ENCODE results near the gene CCM2L. TPM values are rescaled to one million over a fixed set of nuclear protein-coding genes. Genes with fewer than 3 reads are reported as not detected.
A peak's percentile ranks its signal among the peaks of the same experiment; 100 is the strongest.

The CCM2L gene
- polyA plus RNA-seq, 3 donors = not detected

DNA sequence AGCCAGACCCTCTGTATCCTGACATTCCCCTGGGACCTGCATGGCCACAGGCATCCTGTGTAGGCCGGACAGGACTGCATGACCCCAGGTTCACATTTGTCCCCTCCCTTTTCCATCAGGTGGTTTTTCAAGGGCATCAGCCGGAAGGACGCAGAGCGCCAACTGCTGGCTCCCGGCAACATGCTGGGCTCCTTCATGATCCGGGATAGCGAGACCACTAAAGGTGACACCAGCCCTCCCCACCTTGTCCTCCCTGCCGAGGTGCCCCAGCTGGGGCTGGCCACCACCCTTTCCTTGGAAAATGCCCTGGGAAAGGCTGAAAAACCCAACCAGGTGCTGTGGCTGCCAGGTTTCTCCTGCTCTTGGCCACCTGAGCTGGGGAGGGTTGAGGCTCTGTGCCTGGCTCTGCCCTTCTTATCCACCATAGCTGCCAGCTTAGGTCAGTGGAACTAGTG is 69.4 kb downstream of the CCM2L start:
- Histone ChIP-seq H4K20me1 (ENCODE audit: insufficient read depth, low read length) (peaks cover 93% of the 10 kb centered on the region), H3K4me2 (replicated peaks; ENCODE audit: extremely low read depth, low read length, poor library complexity, severe bottlenecking) (no peak overlapping the region), H2AFZ (ENCODE audit: insufficient read depth, low read depth, low read length, poor library complexity, severe bottlenecking) (no peak overlapping the region), H3K4me1 (ENCODE audit: control insufficient read depth in 1 of 2, insufficient read depth in 2 of 2, low read length in 2 of 2) (peaks cover 48 to 62% of the 10 kb centered on the region in 2 donors), H3K36me3 (replicated peaks in 1 of 2; ENCODE audit: control insufficient read depth in 1 of 2, insufficient read depth in 2 of 2, low read length in 2 of 2) (peaks cover 91 to 100% of the 10 kb centered on the region in 2 donors), H3K9ac (ENCODE audit: insufficient read depth, low read length, poor library complexity, severe bottlenecking) (no peak overlapping the region), H3K27ac (ENCODE audit: low read depth in 1 of 2, low read length in 2 of 2) (peak overlapping the region; percentile 33 to 72), H3K79me2 (ENCODE audit: insufficient read depth, low read length) (peaks cover 31% of the 10 kb centered on the region), H3K4me3 (replicated peaks in 1 of 3; ENCODE audit: low read depth in 2 of 3, low read length in 3 of 3) (no peak overlapping the region), H3K9me3 (replicated peaks in 1 of 2; ENCODE audit: control insufficient read depth in 1 of 2, insufficient read depth in 1 of 2, low read length in 2 of 2) (no peaks in the 10 kb centered on the region), H3K27me3 (ENCODE audit: control insufficient read depth in 2 of 2, insufficient read depth in 2 of 2, low read length in 2 of 2) (no peaks in the 10 kb centered on the region)
- Mint-ChIP-seq H3K27ac (peak overlapping the region in 6 of 7 donors; percentile 0 to 90 (median 74)), H3K9me3 (no peaks in the 10 kb centered on the region), H3K27me3 (ENCODE audit: low read depth in 3 of 3) (peaks cover 0 to 2% (median 0%) of the 10 kb centered on the region in 3 donors), H3K4me1 (peaks cover 56% of the 10 kb centered on the region), H3K4me3 (no peak overlapping the region), H3K36me3 (peaks cover 94 to 100% of the 10 kb centered on the region in 2 donors)
- TF ChIP-seq, protein P1, sequence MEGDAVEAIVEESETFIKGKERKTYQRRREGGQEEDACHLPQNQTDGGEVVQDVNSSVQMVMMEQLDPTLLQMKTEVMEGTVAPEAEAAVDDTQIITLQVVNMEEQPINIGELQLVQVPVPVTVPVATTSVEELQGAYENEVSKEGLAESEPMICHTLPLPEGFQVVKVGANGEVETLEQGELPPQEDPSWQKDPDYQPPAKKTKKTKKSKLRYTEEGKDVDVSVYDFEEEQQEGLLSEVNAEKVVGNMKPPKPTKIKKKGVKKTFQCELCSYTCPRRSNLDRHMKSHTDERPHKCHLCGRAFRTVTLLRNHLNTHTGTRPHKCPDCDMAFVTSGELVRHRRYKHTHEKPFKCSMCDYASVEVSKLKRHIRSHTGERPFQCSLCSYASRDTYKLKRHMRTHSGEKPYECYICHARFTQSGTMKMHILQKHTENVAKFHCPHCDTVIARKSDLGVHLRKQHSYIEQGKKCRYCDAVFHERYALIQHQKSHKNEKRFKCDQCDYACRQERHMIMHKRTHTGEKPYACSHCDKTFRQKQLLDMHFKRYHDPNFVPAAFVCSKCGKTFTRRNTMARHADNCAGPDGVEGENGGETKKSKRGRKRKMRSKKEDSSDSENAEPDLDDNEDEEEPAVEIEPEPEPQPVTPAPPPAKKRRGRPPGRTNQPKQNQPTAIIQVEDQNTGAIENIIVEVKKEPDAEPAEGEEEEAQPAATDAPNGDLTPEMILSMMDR (IDR thresholded peaks at IDR 0.05) = no peak
- 94% methylated on average over 8 of the region's 8 CpGs for WGBS (ENCODE audit: insufficient coverage)
- no peak for DNase-seq
- intact Hi-C loops (cut with micrococcal nuclease) = loop anchor here in 1 of 2 donors (5.0 kb wide), 1 partner anchor 52 kb away; no protein-coding TSS in a partner anchor

DNA sequence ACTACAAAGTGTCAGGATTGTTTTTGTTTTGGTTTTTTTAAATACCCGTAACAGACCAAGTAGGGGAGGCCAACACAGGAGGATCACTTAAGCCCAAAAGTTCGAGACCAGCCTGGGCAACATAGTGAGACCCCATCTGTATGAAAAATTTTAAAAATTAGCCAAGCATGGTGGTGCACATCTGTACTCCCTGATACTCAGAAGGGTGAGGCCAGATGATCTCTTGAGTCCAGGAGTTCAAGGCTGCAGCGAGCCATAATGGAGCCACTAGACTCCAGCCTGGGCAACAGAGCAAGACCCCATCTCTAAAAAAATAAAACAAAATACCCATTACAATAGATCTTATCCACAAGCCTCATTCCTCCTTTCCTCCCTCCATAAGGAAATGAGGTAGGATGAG is 70.5 kb downstream of the CCM2L start:
- H3K4me3 Mint-ChIP-seq = no peak overlapping the region
- Histone ChIP-seq H3K79me2 (ENCODE audit: insufficient read depth, low read length) (peaks cover 23% of the 10 kb centered on the region), H3K9ac (ENCODE audit: insufficient read depth, low read length, poor library complexity, severe bottlenecking) (no peak overlapping the region), H3K36me3 (replicated peaks in 1 of 2; ENCODE audit: control insufficient read depth in 1 of 2, insufficient read depth in 2 of 2, low read length in 2 of 2) (peaks cover 91 to 100% of the 10 kb centered on the region in 2 donors), H3K4me1 (ENCODE audit: control insufficient read depth in 1 of 2, insufficient read depth in 2 of 2, low read length in 2 of 2) (peaks cover 43 to 56% of the 10 kb centered on the region in 2 donors), H3K27me3 (ENCODE audit: control insufficient read depth in 2 of 2, insufficient read depth in 2 of 2, low read length in 2 of 2) (no peaks in the 10 kb centered on the region), H3K4me3 (replicated peaks in 1 of 3; ENCODE audit: low read depth in 2 of 3, low read length in 3 of 3) (no peak overlapping the region), H3K4me2 (replicated peaks; ENCODE audit: extremely low read depth, low read length, poor library complexity, severe bottlenecking) (no peak overlapping the region), H2AFZ (ENCODE audit: insufficient read depth, low read depth, low read length, poor library complexity, severe bottlenecking) (no peak overlapping the region), H3K9me3 (replicated peaks in 1 of 2; ENCODE audit: control insufficient read depth in 1 of 2, insufficient read depth in 1 of 2, low read length in 2 of 2) (no peaks in the 10 kb centered on the region), H3K27ac (ENCODE audit: low read depth in 1 of 2, low read length in 2 of 2) (peak overlapping the region in 1 of 2 donors; percentile 72), H4K20me1 (ENCODE audit: insufficient read depth, low read length) (peaks cover 93% of the 10 kb centered on the region)
- intact Hi-C loops (cut with micrococcal nuclease) = loop anchor here in 1 of 2 donors (5.0 kb wide), 1 partner anchor 53 kb away; no protein-coding TSS in a partner anchor
- H3K4me1 Mint-ChIP-seq = peaks cover 56% of the 10 kb centered on the region
- TF ChIP-seq, protein P1 (IDR thresholded peaks at IDR 0.05) = no peak
- H3K27ac Mint-ChIP-seq = peak overlapping the region; percentile 33 to 82 (median 56)
- WGBS (ENCODE audit: insufficient coverage) = no CpG with 5 or more reads among the region's 3 CpGs
- peaks cover 94 to 100% of the 10 kb centered on the region in 2 donors for H3K36me3 Mint-ChIP-seq
- no peak for DNase-seq
- no peaks in the 10 kb centered on the region for H3K9me3 Mint-ChIP-seq
- no peaks in the 10 kb centered on the region for H3K27me3 Mint-ChIP-seq (ENCODE audit: low read depth in 3 of 3)

Small RNAs within 50 kb of the gene (small RNA-seq; reads per million reads assigned to genes)
- gene RNA5SP481 (ENCODE audit: insufficient read length, low read depth) = not detected
- gene RNA5SP482 (ENCODE audit: insufficient read length, low read depth) = not detected

Other genes with a start within 250 kb of the CCM2L start
- not detected for gene MYLK2, start 191.1 kb upstream of the CCM2L start, polyA plus RNA-seq
- not detected for gene FOXS1, start 164.8 kb upstream of the CCM2L start, polyA plus RNA-seq
- not detected for gene DUSP15, start 139.9 kb upstream of the CCM2L start, polyA plus RNA-seq
- gene TTLL9, start 139.8 kb upstream of the CCM2L start, polyA plus RNA-seq = under 1 TPM in 1 of 3 donors, not detected in 2; 0.21 TPM
- 1 to 10 TPM; 3.5 to 4.4 (median 3.7) TPM for gene PDRG1, start 58.4 kb upstream of the CCM2L start, polyA plus RNA-seq
- gene XKR7, start 42.3 kb upstream of the CCM2L start, polyA plus RNA-seq = under 1 TPM in 2 of 3 donors, not detected in 1; 0.02 to 0.43 TPM
- 100 to 1,000 TPM; 430 to 688 (median 526) TPM for gene HCK, start 41.8 kb downstream of the CCM2L start, polyA plus RNA-seq
- gene TM9SF4, start 99.3 kb downstream of the CCM2L start, polyA plus RNA-seq = 10 to 100 TPM; 49.7 to 78.5 (median 78.3) TPM
- 10 to 100 TPM in 2 of 3 donors, 1 to 10 TPM in 1; 6.2 to 31.7 (median 14.7) TPM for gene PLAGL2, start 197.3 kb downstream of the CCM2L start, polyA plus RNA-seq
- 10 to 100 TPM; 10.9 to 22.8 (median 11.8) TPM for gene POFUT1, start 197.4 kb downstream of the CCM2L start, polyA plus RNA-seq

All from CD14-positive monocyte (primary cell).